ENCODE data around the gene NRP1. TPM values are rescaled to one million over a fixed set of nuclear protein-coding genes. Genes with fewer than 3 reads are reported as not detected.

Gene NRP1
- polyA plus RNA-seq, 3 donors = 1.1 to 1.7 (median 1.3) TPM

DNA sequence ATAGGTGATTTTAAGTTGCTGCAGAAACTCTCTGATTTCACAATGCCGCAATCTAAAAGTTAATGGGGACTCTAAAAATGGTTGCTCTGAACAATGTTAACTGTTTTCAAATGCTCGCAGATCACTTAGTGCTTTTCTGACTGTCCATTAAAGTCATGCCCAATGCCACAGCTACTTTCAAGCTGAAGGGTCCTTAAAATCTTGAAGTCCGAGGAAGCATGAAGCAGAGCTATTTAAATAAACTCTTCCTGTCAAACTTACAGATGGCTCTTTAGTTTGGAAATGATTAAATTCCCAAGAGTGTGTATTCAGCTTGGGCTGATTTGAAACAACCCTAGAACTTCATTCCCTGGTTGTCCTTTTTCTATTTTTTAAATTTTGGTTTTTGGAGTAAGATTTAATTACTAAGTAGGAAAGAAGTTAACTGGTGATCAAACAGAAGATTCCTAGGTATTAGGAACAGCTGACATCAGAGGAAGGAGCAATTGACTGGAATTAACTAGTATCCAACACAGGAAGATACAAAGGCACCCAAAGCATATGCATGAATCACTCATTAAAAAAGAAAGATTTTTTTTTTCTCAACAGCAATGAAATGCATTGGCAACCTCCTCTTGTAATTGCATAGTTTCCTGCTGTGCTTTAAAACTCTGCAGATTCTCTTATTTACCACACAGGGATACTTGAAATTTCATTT is 105.1 kb downstream of the NRP1 start:
- Histone ChIP-seq H3K9ac (ENCODE audit: insufficient read depth, low read length, poor library complexity, severe bottlenecking) (no peak overlapping the region), H3K36me3 (replicated peaks in 1 of 2; ENCODE audit: control insufficient read depth in 1 of 2, insufficient read depth in 2 of 2, low read length in 2 of 2) (no peaks in the 10 kb centered on the region), H4K20me1 (ENCODE audit: insufficient read depth, low read length) (no peaks in the 10 kb centered on the region), H3K9me3 (replicated peaks in 1 of 2; ENCODE audit: control insufficient read depth in 1 of 2, insufficient read depth in 1 of 2, low read length in 2 of 2) (no peaks in the 10 kb centered on the region), H2AFZ (ENCODE audit: insufficient read depth, low read depth, low read length, poor library complexity, severe bottlenecking) (no peak overlapping the region), H3K27ac (ENCODE audit: low read depth in 1 of 2, low read length in 2 of 2) (no peak overlapping the region), H3K27me3 (ENCODE audit: control insufficient read depth in 2 of 2, insufficient read depth in 2 of 2, low read length in 2 of 2) (no peaks in the 10 kb centered on the region), H3K4me2 (replicated peaks; ENCODE audit: extremely low read depth, low read length, poor library complexity, severe bottlenecking) (no peak overlapping the region), H3K4me1 (ENCODE audit: control insufficient read depth in 1 of 2, insufficient read depth in 2 of 2, low read length in 2 of 2) (no peaks in the 10 kb centered on the region), H3K79me2 (ENCODE audit: insufficient read depth, low read length) (no peaks in the 10 kb centered on the region), H3K4me3 (replicated peaks in 1 of 3; ENCODE audit: low read depth in 2 of 3, low read length in 3 of 3) (no peak overlapping the region)
- TF ChIP-seq, protein P1, sequence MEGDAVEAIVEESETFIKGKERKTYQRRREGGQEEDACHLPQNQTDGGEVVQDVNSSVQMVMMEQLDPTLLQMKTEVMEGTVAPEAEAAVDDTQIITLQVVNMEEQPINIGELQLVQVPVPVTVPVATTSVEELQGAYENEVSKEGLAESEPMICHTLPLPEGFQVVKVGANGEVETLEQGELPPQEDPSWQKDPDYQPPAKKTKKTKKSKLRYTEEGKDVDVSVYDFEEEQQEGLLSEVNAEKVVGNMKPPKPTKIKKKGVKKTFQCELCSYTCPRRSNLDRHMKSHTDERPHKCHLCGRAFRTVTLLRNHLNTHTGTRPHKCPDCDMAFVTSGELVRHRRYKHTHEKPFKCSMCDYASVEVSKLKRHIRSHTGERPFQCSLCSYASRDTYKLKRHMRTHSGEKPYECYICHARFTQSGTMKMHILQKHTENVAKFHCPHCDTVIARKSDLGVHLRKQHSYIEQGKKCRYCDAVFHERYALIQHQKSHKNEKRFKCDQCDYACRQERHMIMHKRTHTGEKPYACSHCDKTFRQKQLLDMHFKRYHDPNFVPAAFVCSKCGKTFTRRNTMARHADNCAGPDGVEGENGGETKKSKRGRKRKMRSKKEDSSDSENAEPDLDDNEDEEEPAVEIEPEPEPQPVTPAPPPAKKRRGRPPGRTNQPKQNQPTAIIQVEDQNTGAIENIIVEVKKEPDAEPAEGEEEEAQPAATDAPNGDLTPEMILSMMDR (IDR thresholded peaks at IDR 0.05) = no peak
- H3K27ac Mint-ChIP-seq = no peak overlapping the region
- no peak for DNase-seq
- no peak overlapping the region for H3K4me3 Mint-ChIP-seq
- no peaks in the 10 kb centered on the region for H3K36me3 Mint-ChIP-seq
- H3K4me1 Mint-ChIP-seq = no peaks in the 10 kb centered on the region
- H3K27me3 Mint-ChIP-seq (ENCODE audit: low read depth in 3 of 3) = peaks cover 0 to 6% (median 0%) of the 10 kb centered on the region in 3 donors
- H3K9me3 Mint-ChIP-seq = peaks cover 0 to 2% (median 0%) of the 10 kb centered on the region in 7 donors
- 100% methylated on average over 1 of the region's 3 CpGs for WGBS (ENCODE audit: insufficient coverage)
- intact Hi-C loops (cut with micrococcal nuclease) = no loop called here

- Histone ChIP-seq H3K27me3 (ENCODE audit: control insufficient read depth in 2 of 2, insufficient read depth in 2 of 2, low read length in 2 of 2) (no peaks in the 10 kb centered on the region), H3K4me2 (replicated peaks; ENCODE audit: extremely low read depth, low read length, poor library complexity, severe bottlenecking) (no peak overlapping the region), H4K20me1 (ENCODE audit: insufficient read depth, low read length) (no peaks in the 10 kb centered on the region), H3K79me2 (ENCODE audit: insufficient read depth, low read length) (no peaks in the 10 kb centered on the region), H3K4me3 (replicated peaks in 1 of 3; ENCODE audit: low read depth in 2 of 3, low read length in 3 of 3) (no peak overlapping the region), H3K27ac (ENCODE audit: low read depth in 1 of 2, low read length in 2 of 2) (no peak overlapping the region), H3K9me3 (replicated peaks in 1 of 2; ENCODE audit: control insufficient read depth in 1 of 2, insufficient read depth in 1 of 2, low read length in 2 of 2) (no peaks in the 10 kb centered on the region), H3K36me3 (replicated peaks in 1 of 2; ENCODE audit: control insufficient read depth in 1 of 2, insufficient read depth in 2 of 2, low read length in 2 of 2) (no peaks in the 10 kb centered on the region), H3K9ac (ENCODE audit: insufficient read depth, low read length, poor library complexity, severe bottlenecking) (no peak overlapping the region), H2AFZ (ENCODE audit: insufficient read depth, low read depth, low read length, poor library complexity, severe bottlenecking) (no peak overlapping the region), H3K4me1 (ENCODE audit: control insufficient read depth in 1 of 2, insufficient read depth in 2 of 2, low read length in 2 of 2) (no peaks in the 10 kb centered on the region)
- no peak overlapping the region for H3K27ac Mint-ChIP-seq
- no peaks in the 10 kb centered on the region for H3K4me1 Mint-ChIP-seq
- TF ChIP-seq, protein P1 (IDR thresholded peaks at IDR 0.05) = no peak
- WGBS (ENCODE audit: insufficient coverage) = no CpG with 5 or more reads among the region's 3 CpGs
- no peak for DNase-seq
- H3K9me3 Mint-ChIP-seq = peaks cover 0 to 2% (median 0%) of the 10 kb centered on the region in 7 donors
- intact Hi-C loops (cut with micrococcal nuclease) = no loop called here
- H3K27me3 Mint-ChIP-seq (ENCODE audit: low read depth in 3 of 3) = peaks cover 0 to 6% (median 0%) of the 10 kb centered on the region in 3 donors
- no peak overlapping the region for H3K4me3 Mint-ChIP-seq
- no peaks in the 10 kb centered on the region for H3K36me3 Mint-ChIP-seq
Measured at GRCh38 chr10:33228426-33228825, 106.0 kb downstream of the NRP1 start.
